ENCODE data around the gene THSD7B.

- TF ChIP-seq CTCF (IDR thresholded peaks at IDR 0.05; ENCODE audit: low read length) (no peak), EZH2 (IDR thresholded peaks at IDR 0.05; ENCODE audit: borderline replicate concordance, low read length) (no peak)
These were observed 621.7 kb downstream of the THSD7B start for GRCh38 chr2:137387044-137387443.
